IMR-90 (cell line): Measurements from ENCODE around the gene GNAI3. TPM values are rescaled to one million over a fixed set of nuclear protein-coding genes. Genes with fewer than 3 reads are reported as not detected.

Experiments used
- ATAC-seq: fragments of 200-7000 bp; cut with Tn5 transposase; 2 replicates; pipeline ENCODE4 v1.9.1; 2020; ENCODE audit warnings: low read depth, mild to moderate bottlenecking, moderate library complexity
- BruUV-seq: library from RNA; stranded (reverse); fragments of 400-500 nt; replicated peaks from 2 replicates; lab custom pipeline; 2021; lab: Mats Ljungman, UMichigan
- CTCF ChIA-PET: fragments of 300-600 bp; formaldehyde crosslinking; extraction: SDS; loops from one replicate; lab custom pipeline; 2021; ENCODE audit warnings: antibody characterized with exemption; lab: Yijun Ruan, JAX
- POLR2A ChIA-PET: fragments of 300-600 bp; sonication (Branson Sonifier 250); formaldehyde crosslinking; loops from one replicate; lab custom pipeline; 2022; ENCODE audit warnings: antibody characterized with exemption; ENCODE audit not compliant: unreplicated experiment; lab: Charles Lee
- DNase-seq: peaks from one replicate; pipeline ENCODE4 v3.0.0; 2013
- H2AFZ ChIP-seq: replicated peaks from 2 replicates; pipeline ENCODE3; 2013; ENCODE audit warnings: low read length, mild to moderate bottlenecking; ENCODE audit not compliant: poor library complexity
- H2AK5ac ChIP-seq: 2 replicates; pipeline ENCODE4 v1.6.1; 2013; ENCODE audit warnings: low read depth, low read length, inconsistent platforms
- H2AK9ac ChIP-seq: replicated peaks from 2 replicates; pipeline ENCODE3; 2013; ENCODE audit warnings: mild to moderate bottlenecking, low read depth, low read length, moderate library complexity; ENCODE audit not compliant: poor library complexity
- H2BK120ac ChIP-seq: 2 replicates; pipeline ENCODE4 v1.6.1; 2013; ENCODE audit warnings: low read depth, low read length, inconsistent platforms
- H2BK15ac ChIP-seq: 3 replicates; pipeline ENCODE4 v1.6.1; 2013; ENCODE audit warnings: low read depth, low read length, inconsistent platforms
- H2BK20ac ChIP-seq: 2 replicates; pipeline ENCODE4 v1.6.1; 2013; ENCODE audit warnings: low read depth, mild to moderate bottlenecking, inconsistent platforms, low read length, moderate library complexity
- H2BK5ac ChIP-seq: 2 replicates; pipeline ENCODE4 v1.6.1; 2013; ENCODE audit warnings: mild to moderate bottlenecking, low read depth, low read length, inconsistent platforms; ENCODE audit not compliant: poor library complexity, severe bottlenecking
- H3K14ac ChIP-seq: replicated peaks from 2 replicates; pipeline ENCODE4 v1.6.1; 2013; ENCODE audit warnings: low read depth, low read length, inconsistent platforms
- H3K18ac ChIP-seq: 2 replicates; pipeline ENCODE4 v1.6.1; 2013; ENCODE audit warnings: low read depth, low read length, control low read depth
- H3K23ac ChIP-seq: 2 replicates; pipeline ENCODE4 v1.6.1; 2013; ENCODE audit warnings: low read depth, low read length, inconsistent platforms
- H3K27ac ChIP-seq: 2 replicates; pipeline ENCODE4 v1.5.1; 2013; ENCODE audit warnings: mild to moderate bottlenecking, control low read depth, low read length; ENCODE audit not compliant: insufficient read depth
- H3K27me3 ChIP-seq: 2 replicates; pipeline ENCODE4 v1.6.1; 2013; ENCODE audit warnings: low read length; ENCODE audit not compliant: control insufficient read depth, insufficient read depth
- H3K36me3 ChIP-seq: 2 replicates; pipeline ENCODE4 v1.6.1; 2013; ENCODE audit warnings: low read length, mixed read lengths; ENCODE audit not compliant: control insufficient read depth, insufficient read depth
- H3K4ac ChIP-seq: 2 replicates; pipeline ENCODE4 v1.6.1; 2013; ENCODE audit warnings: low read depth, low read length, inconsistent platforms
- H3K4me1 ChIP-seq: 2 replicates; pipeline ENCODE4 v1.6.1; 2013; ENCODE audit warnings: low read length, mixed read lengths; ENCODE audit not compliant: control insufficient read depth, insufficient read depth
- H3K4me2 ChIP-seq: 2 replicates; pipeline ENCODE4 v1.6.1; 2013; ENCODE audit warnings: low read depth, mild to moderate bottlenecking, control low read depth, low read length, moderate library complexity
- H3K4me3 ChIP-seq: 2 replicates; pipeline ENCODE4 v1.5.1; 2013; ENCODE audit warnings: low read depth, mild to moderate bottlenecking, control low read depth, low read length, moderate library complexity; ENCODE audit not compliant: insufficient read depth
- H3K56ac ChIP-seq: 2 replicates; pipeline ENCODE4 v1.6.1; 2013; ENCODE audit warnings: low read length, inconsistent platforms; ENCODE audit not compliant: insufficient read depth; ENCODE audit errors: extremely low read depth
- H3K79me1 ChIP-seq, 2 experiments: 2 replicates each; pipeline ENCODE4 v1.6.1; 2013; ENCODE audit warnings: low read length in 2 of 2, inconsistent platforms in 1 of 2, low read depth in 1 of 2
- H3K9ac ChIP-seq: 2 replicates; pipeline ENCODE4 v1.6.1; 2013; ENCODE audit warnings: low read depth, low read length, control low read depth
- H3K9me1 ChIP-seq: 2 replicates; pipeline ENCODE4 v1.6.1; 2013; ENCODE audit warnings: low read length, inconsistent platforms; ENCODE audit not compliant: insufficient read depth
- H3K9me3 ChIP-seq: 2 replicates; pipeline ENCODE4 v1.6.1; 2013; ENCODE audit warnings: low read length; ENCODE audit not compliant: control insufficient read depth, insufficient read depth
- H4K20me1 ChIP-seq: 2 replicates; pipeline ENCODE4 v1.6.1; 2013; ENCODE audit warnings: low read length, inconsistent platforms; ENCODE audit not compliant: insufficient read depth
- H4K5ac ChIP-seq: 2 replicates; pipeline ENCODE4 v1.6.1; 2013; ENCODE audit warnings: mild to moderate bottlenecking, low read depth, low read length, control low read depth
- H4K8ac ChIP-seq, 2 experiments: 2 replicates each; pipeline ENCODE4 v1.6.1; 2013; ENCODE audit warnings: low read depth in 2 of 2, low read length in 2 of 2, control low read depth in 1 of 2, inconsistent platforms in 1 of 2
- H4K91ac ChIP-seq: 2 replicates; pipeline ENCODE4 v1.6.1; 2013; ENCODE audit warnings: low read depth, low read length, inconsistent platforms; ENCODE audit not compliant: insufficient read depth
- BHLHE40 ChIP-seq: fragments of 150-350 bp; IDR thresholded peaks from 2 replicates; pipeline ENCODE4 v1.6.1; 2016; ENCODE audit warnings: mild to moderate bottlenecking, low read depth, low read length
- CEBPB ChIP-seq: IDR thresholded peaks from 2 replicates; pipeline ENCODE4 v1.6.1; 2012; ENCODE audit warnings: low read depth, low read length, improper control_type of control experiment
- CHD1 ChIP-seq: IDR thresholded peaks from 2 replicates; pipeline ENCODE4 v1.6.1; 2012; ENCODE audit warnings: low read depth, low read length, improper control_type of control experiment
- CTCF ChIP-seq: conservative IDR thresholded peaks from 2 replicates; pipeline ENCODE4 v1.5.1; 2012; ENCODE audit warnings: mild to moderate bottlenecking, low read depth, low read length, improper control_type of control experiment
- ELK1 ChIP-seq: fragments of 150-350 bp; IDR thresholded peaks from 2 replicates; pipeline ENCODE4 v1.6.1; 2016; ENCODE audit warnings: low read depth, mild to moderate bottlenecking, low read length, moderate library complexity, borderline replicate concordance
- FOS ChIP-seq: fragments of 150-350 bp; IDR thresholded peaks from 2 replicates; pipeline ENCODE4 v1.6.1; 2016; ENCODE audit warnings: low read depth, low read length
- MAFK ChIP-seq: IDR thresholded peaks from 2 replicates; pipeline ENCODE4 v1.6.1; 2012; ENCODE audit warnings: low read depth, low read length, improper control_type of control experiment
- MAZ ChIP-seq: IDR thresholded peaks from 2 replicates; pipeline ENCODE4 v1.6.1; 2012; ENCODE audit warnings: low read depth, mild to moderate bottlenecking, low read length, improper control_type of control experiment, moderate library complexity, borderline replicate concordance
- MXI1 ChIP-seq: IDR thresholded peaks from 2 replicates; pipeline ENCODE4 v1.6.1; 2012; ENCODE audit warnings: low read depth, mild to moderate bottlenecking, low read length, moderate library complexity, borderline replicate concordance
- NFE2L2 ChIP-seq: fragments of 150-350 bp; IDR thresholded peaks from 2 replicates; pipeline ENCODE4 v1.6.1; 2016; ENCODE audit warnings: low read depth, mild to moderate bottlenecking, low read length
- POLR2A ChIP-seq: IDR thresholded peaks from 2 replicates; pipeline ENCODE4 v1.6.1; 2012; ENCODE audit warnings: mild to moderate bottlenecking, low read depth, low read length
- RFX5 ChIP-seq: IDR thresholded peaks from 2 replicates; pipeline ENCODE4 v1.8.0; 2012; ENCODE audit warnings: low read depth, mild to moderate bottlenecking, low read length, moderate library complexity
- SMC3 ChIP-seq: fragments of 150-350 bp; IDR thresholded peaks from 2 replicates; pipeline ENCODE4 v1.6.1; 2016; ENCODE audit warnings: low read depth, mild to moderate bottlenecking, antibody characterized with exemption, low read length, moderate library complexity
- USF2 ChIP-seq: fragments of 150-350 bp; IDR thresholded peaks from 2 replicates; pipeline ENCODE4 v1.6.1; 2017; ENCODE audit warnings: mild to moderate bottlenecking, antibody characterized with exemption, low read length, low read depth
- WGBS, 2 experiments: methylation state at CpG; one replicate each; pipeline versions ENCODE4 v1.1.5 to v1.1.7; 2013; ENCODE audit warnings: missing lambda C conversion rate in 2 of 2; ENCODE audit not compliant: insufficient read length in 1 of 2; ENCODE audit errors: extremely low coverage in 2 of 2; 5-methylcytosine and 5-hydroxymethylcytosine counted together
- dilution Hi-C: fragments of 300-500 bp; cut with HindIII; formaldehyde crosslinking; loops from one replicate; pipeline ENCODE4 v1.14.3; 2018; ENCODE audit warnings: low sequenced_read_pairs; ENCODE audit not compliant: unreplicated experiment
- in situ Hi-C: fragments of 300-500 bp; cut with MboI; formaldehyde crosslinking; loops from 3 replicates; pipeline ENCODE4 v1.14.3; 2019; ENCODE audit warnings: low sequenced_read_pairs, inconsistent platforms, mixed read lengths
- intact Hi-C: fragments of 100-400 bp; cut with micrococcal nuclease; formaldehyde crosslinking; loops from 2 replicates; pipeline ENCODE4 v1.10.0; 2022
- polyA plus RNA-seq, 3 experiments: library from polyadenylated mRNA; depleted of rRNA; stranded (reverse); fragments of >200 nt; gene quantifications; 2 replicates each; pipeline ENCODE4 v1.2.3, GENCODE V29; 2012; ENCODE audit warnings: low replicate concordance in 1 of 3
- total RNA-seq: library from RNA; depleted of rRNA; stranded (reverse); fragments of >200 nt; gene quantifications from 2 replicates; pipeline ENCODE4 v1.2.3, GENCODE V29; 2012

Gene GNAI3
- total and polyA plus RNA-seq, 2 of the 4 experiments (the other 2 are of a cell fraction) = 5.9 to 14.9 TPM

DNA sequence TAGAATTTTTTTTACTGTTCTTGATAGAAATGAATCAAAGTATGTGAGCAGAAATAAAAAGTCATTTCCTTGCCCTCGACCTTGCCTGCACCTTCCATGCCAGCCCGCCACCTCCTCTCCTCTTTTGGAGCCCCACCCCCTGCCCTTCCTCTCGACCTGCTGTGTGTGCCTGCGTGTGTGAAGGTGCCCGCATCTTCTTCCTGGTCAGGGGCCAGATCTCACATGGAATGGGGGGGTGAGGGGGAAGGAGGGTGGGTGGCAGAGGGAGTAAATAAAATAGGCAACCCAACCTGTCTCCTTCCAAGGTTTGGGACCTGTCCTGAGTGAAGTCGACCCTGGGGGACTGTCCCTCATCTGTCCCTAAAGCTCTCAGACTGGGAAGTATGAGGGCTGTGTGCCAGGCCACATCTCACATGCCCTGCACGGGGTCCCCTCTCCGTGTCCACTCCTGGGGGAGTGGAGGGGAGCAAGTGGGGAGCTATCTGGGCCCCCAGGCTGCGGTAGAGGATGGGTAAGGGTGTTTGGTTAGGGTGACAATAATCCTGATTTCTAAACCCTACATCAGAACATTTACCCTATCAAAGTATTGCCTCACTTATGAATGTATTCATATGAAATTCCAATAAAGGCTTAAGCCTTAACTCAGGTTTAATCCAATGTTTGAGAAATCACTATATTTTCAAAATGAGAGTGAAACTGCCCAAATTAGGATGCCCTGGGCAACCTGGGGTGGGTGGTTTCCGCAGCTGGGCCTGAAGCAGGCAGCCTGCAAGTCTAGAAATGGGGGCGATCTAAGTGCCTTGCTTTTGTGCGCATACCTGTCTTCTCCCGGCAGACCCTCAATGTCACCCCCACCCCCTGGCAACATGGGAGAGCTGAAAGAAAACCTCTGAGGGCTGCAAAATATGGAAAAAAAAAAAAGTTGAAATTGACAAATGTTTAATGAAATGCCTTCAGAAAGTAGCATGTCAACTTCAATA lies 86.6 kb downstream of the GNAI3 start:
- H2BK120ac ChIP-seq = no peak overlapping the region
- in situ Hi-C loops = no loop called here
- H2AK9ac ChIP-seq = no peak overlapping the region
- H4K8ac ChIP-seq = no peak overlapping the region
- ChIA-PET CTCF (no interaction called here), POLR2A (no interaction called here)
- no peak overlapping the region for H3K4ac ChIP-seq
- H3K9me1 ChIP-seq = no peaks in the 10 kb centered on the region
- BruUV-seq = no TSS peak
- no peak overlapping the region for H3K27ac ChIP-seq
- H4K20me1 ChIP-seq = peaks cover 3% of the 10 kb centered on the region; the same call in 1 of the 2 replicates
- no peak overlapping the region for H2BK5ac ChIP-seq
- H2AK5ac ChIP-seq = no peak overlapping the region
- DNase-seq = no peak
- H3K23ac ChIP-seq = no peak overlapping the region
- no peak overlapping the region for H3K4me2 ChIP-seq
- no peak overlapping the region for H2BK20ac ChIP-seq
- no peak overlapping the region for H3K9ac ChIP-seq
- dilution Hi-C loops = no loop called here
- peaks cover 13 to 14% of the 10 kb centered on the region in 2 experiments; a peak in 2 of 4 replicates for H3K79me1 ChIP-seq
- H3K56ac ChIP-seq = no peak overlapping the region
- H2BK15ac ChIP-seq = no peak overlapping the region
- no peaks in the 10 kb centered on the region for H3K27me3 ChIP-seq
- H4K91ac ChIP-seq = no peak overlapping the region
- no peak overlapping the region for H3K14ac ChIP-seq
- peaks cover 10% of the 10 kb centered on the region for H3K4me1 ChIP-seq
- no CpG with 5 or more reads among the region's 13 CpGs for WGBS, 2 experiments
- H3K18ac ChIP-seq = no peak overlapping the region
- no peak overlapping the region for H3K4me3 ChIP-seq
- H4K5ac ChIP-seq = no peak overlapping the region
- peaks cover 25% of the 10 kb centered on the region for H3K36me3 ChIP-seq
- H2AFZ ChIP-seq = no peak overlapping the region
- intact Hi-C loops = no loop called here
- no peak for ATAC-seq
- no peaks in the 10 kb centered on the region for H3K9me3 ChIP-seq
- no peak for TF ChIP-seq ELK1
- no peak for TF ChIP-seq CTCF
- TF ChIP-seq RFX5 = no peak
- TF ChIP-seq CHD1 = no peak
- TF ChIP-seq NFE2L2 = no peak
- TF ChIP-seq CEBPB = no peak
- no peak for TF ChIP-seq FOS
- no peak for TF ChIP-seq SMC3
- TF ChIP-seq BHLHE40 = no peak
- no peak for TF ChIP-seq MAZ
- no peak for TF ChIP-seq MAFK
- TF ChIP-seq MXI1 = no peak
- TF ChIP-seq POLR2A = no peak
- no peak for TF ChIP-seq USF2
